Astrocyte (in vitro differentiated cells and primary cell): ENCODE data around the gene TXLNG.

Source experiments
- EZH2 ChIP-seq: IDR thresholded peaks from 2 replicates; pipeline ENCODE4 v1.6.1; 2012; ENCODE audit warnings: mild to moderate bottlenecking, low read length, inconsistent platforms; ENCODE audit not compliant: insufficient read depth
- TF ChIP-seq, protein P1 (sequence below): IDR thresholded peaks from 2 replicates; pipeline ENCODE4 v1.5.1; 2011; ENCODE audit warnings: low read depth, mild to moderate bottlenecking, inconsistent platforms, low read length, moderate library complexity; ENCODE audit not compliant: insufficient read depth

DNA sequence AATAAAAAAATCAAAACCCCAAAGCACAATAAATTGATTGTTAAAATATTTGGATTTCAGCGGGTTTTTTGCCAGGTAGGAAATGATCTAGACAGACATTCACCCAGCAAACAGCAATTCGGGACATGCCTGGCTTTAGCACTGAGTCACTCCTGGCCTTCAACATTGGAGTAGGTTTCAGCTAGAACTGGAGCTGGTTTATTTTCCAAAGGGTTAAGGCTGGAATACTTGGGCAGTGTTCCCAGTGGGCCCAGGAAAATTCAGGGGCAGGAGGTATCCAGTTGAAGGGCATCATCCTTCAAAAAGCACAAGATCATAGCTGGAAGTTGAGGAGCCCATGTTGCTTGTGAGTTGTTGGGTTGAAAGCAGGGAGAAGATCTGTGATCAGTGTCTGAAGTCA, 41.0 kb downstream of the TXLNG start:
- TF ChIP-seq, protein P1, sequence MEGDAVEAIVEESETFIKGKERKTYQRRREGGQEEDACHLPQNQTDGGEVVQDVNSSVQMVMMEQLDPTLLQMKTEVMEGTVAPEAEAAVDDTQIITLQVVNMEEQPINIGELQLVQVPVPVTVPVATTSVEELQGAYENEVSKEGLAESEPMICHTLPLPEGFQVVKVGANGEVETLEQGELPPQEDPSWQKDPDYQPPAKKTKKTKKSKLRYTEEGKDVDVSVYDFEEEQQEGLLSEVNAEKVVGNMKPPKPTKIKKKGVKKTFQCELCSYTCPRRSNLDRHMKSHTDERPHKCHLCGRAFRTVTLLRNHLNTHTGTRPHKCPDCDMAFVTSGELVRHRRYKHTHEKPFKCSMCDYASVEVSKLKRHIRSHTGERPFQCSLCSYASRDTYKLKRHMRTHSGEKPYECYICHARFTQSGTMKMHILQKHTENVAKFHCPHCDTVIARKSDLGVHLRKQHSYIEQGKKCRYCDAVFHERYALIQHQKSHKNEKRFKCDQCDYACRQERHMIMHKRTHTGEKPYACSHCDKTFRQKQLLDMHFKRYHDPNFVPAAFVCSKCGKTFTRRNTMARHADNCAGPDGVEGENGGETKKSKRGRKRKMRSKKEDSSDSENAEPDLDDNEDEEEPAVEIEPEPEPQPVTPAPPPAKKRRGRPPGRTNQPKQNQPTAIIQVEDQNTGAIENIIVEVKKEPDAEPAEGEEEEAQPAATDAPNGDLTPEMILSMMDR: no peak
- TF ChIP-seq EZH2: no peak
